Activated naive CD8-positive, alpha-beta T cell treated with anti-CD3 and anti-CD28 coated beads, Interleukin-2, amount 50 U/mL, for 24 hours (primary cell): ENCODE results near the gene TF.
"Not testable (repeated sequence)": the region's sequence is repeated elsewhere in the genome, so short reads cannot be mapped to it uniquely, and the experiment has no call there.

Source experiments
- ATAC-seq: fragments of 150-1000 bp; cut with Tn5 transposase; one replicate; pipeline ENCODE4 v1.10.0; 2021
- DNase-seq: peaks from one replicate; pipeline ENCODE4 v3.0.0; 2021
- H3K27ac Mint-ChIP-seq: one replicate; pipeline ENCODE4 v1.8.0; 2021; ENCODE audit warnings: mild to moderate bottlenecking, mixed read lengths
- H3K27me3 Mint-ChIP-seq: one replicate; pipeline ENCODE4 v1.8.0; 2021; ENCODE audit warnings: mixed read lengths
- H3K36me3 Mint-ChIP-seq: one replicate; pipeline ENCODE4 v1.8.0; 2021; ENCODE audit warnings: low read depth, mixed read lengths
- H3K4me1 Mint-ChIP-seq: one replicate; pipeline ENCODE4 v1.8.0; 2021; ENCODE audit warnings: mixed read lengths
- H3K4me3 Mint-ChIP-seq: one replicate; pipeline ENCODE4 v1.8.0; 2021; ENCODE audit warnings: mild to moderate bottlenecking, moderate library complexity, mixed read lengths
- H3K9me3 Mint-ChIP-seq: one replicate; pipeline ENCODE4 v1.8.0; 2021; ENCODE audit warnings: mixed read lengths

The TF gene

GRCh38 chr3:133732231-133732630 is 14.0 kb upstream of the TF start:
- not testable (repeated sequence) for H3K4me3 Mint-ChIP-seq, DNase-seq, H3K9me3 Mint-ChIP-seq, H3K27ac Mint-ChIP-seq, H3K36me3 Mint-ChIP-seq, H3K4me1 Mint-ChIP-seq, ATAC-seq
- H3K27me3 Mint-ChIP-seq = peaks cover 31% of the 10 kb centered on the region

GRCh38 chr3:133733226-133733625 is 13.0 kb upstream of the TF start:
- H3K9me3 Mint-ChIP-seq = peaks cover 6% of the 10 kb centered on the region
- no peak for DNase-seq
- ATAC-seq = no peak
- peaks cover 3% of the 10 kb centered on the region for H3K36me3 Mint-ChIP-seq
- H3K27me3 Mint-ChIP-seq = peaks cover 29% of the 10 kb centered on the region
- no peaks in the 10 kb centered on the region for H3K4me1 Mint-ChIP-seq
- H3K4me3 Mint-ChIP-seq = no peak overlapping the region
- H3K27ac Mint-ChIP-seq = no peak overlapping the region

DNA sequence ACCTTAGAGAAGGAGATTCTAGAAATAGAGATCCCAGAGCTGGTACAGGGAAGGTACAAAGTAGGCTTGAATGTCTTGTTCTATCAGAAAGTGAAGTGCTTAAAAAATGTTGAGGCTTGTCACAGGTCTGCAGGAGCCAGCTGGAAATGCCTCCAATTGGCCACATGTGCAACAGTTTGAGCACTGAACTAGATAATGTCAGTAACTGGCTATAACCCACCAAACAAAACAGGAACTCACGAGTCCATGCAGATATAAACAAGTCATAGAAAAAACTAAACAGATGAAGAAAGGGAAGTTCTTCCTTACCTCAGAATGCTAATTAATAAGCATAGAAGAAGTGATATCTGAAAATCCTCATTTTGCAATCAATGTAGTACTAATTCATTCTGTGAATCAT is 11.9 kb upstream of the TF start:
- Mint-ChIP-seq H3K4me1 (no peaks in the 10 kb centered on the region), H3K9me3 (peaks cover 9% of the 10 kb centered on the region), H3K36me3 (peaks cover 3% of the 10 kb centered on the region), H3K27me3 (peaks cover 29% of the 10 kb centered on the region), H3K27ac (no peak overlapping the region), H3K4me3 (no peak overlapping the region)
- no peak for DNase-seq
- ATAC-seq = no peak

DNA sequence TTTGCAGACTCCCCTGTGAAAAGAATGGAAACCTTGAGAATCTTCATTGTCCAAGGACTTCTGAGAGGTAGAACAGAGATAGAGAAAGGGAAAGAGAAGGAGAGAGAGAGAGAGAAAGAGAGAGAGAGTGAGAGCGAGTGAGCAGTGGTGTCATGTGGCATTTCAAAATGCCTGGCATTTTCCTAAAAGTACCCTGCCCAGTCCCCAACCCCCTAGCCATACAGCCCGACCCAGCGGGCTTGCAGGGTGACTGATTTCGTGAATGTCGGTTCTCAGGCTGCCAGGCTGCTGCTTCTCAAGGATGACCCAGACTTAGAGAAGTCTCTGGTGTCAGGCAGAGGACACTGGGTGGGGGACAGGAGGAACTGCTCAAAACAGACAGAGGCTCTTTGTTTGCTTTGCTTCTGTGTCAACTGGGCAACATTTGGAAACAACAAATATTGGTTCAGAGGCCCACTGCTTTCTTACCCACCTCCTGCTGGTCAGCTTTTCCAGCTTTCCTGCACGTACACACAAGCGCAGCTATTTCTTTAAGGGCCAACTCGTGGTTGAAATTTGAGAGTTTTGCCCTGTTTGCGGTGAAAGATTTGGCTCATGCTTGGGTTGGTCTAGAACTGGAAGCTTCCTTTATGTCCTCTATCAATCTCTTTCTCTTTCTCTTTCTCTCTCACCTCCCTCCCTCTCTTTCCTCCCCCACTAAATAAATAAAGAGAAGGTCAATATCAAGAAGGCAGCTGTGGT is 3.7 kb upstream of the TF start:
- no peak overlapping the region for H3K27ac Mint-ChIP-seq
- no peak overlapping the region for H3K4me3 Mint-ChIP-seq
- ATAC-seq (no peak), DNase-seq (no peak)
- no peaks in the 10 kb centered on the region for H3K36me3 Mint-ChIP-seq
- peaks cover 2% of the 10 kb centered on the region for H3K4me1 Mint-ChIP-seq
- peaks cover 4% of the 10 kb centered on the region for H3K9me3 Mint-ChIP-seq
- peaks cover 31% of the 10 kb centered on the region for H3K27me3 Mint-ChIP-seq

DNA sequence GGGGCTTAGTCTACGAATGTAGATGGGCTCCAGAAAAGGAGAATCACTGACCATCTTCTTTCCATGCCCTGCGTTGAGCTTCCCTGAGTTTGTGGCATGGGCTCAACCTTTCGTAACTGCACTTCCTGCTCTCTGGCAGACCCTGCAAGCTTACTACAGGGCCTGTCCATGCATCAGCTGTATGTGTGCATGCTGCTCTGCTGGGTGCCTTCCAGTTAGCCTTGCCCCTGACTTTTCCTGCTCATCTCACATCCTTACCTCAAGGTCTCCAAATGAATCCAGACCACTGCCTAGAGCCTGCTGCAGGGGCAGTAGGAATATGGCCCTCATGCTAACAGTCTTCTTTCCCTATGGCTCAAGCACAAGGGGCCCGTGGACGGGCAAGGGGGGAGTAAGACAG is 2.0 kb upstream of the TF start:
- H3K36me3 Mint-ChIP-seq = no peaks in the 10 kb centered on the region
- H3K27me3 Mint-ChIP-seq = peaks cover 36% of the 10 kb centered on the region
- peaks cover 2% of the 10 kb centered on the region for H3K9me3 Mint-ChIP-seq
- H3K4me3 Mint-ChIP-seq = no peak overlapping the region
- DNase-seq (no peak), ATAC-seq (no peak)
- H3K27ac Mint-ChIP-seq = no peak overlapping the region
- peaks cover 2% of the 10 kb centered on the region for H3K4me1 Mint-ChIP-seq

DNA sequence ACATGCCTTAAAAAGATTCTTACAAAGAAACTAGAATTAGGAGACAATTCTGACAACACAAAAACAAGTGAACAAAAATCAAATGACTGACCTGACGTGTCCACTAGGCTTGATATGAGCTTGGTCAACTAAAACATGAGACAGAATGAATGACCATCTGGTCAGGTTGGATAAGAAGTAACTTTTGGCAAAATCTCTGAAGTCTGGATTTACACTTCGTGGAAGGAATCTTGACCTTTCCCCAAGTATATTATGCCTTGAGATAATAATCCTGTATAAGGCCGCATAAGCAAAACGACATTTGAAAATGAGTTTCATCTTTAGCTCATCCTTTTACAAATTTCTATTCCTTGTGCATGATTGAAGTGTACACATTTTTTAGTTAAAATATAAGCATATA is 1.1 kb upstream of the TF start:
- DNase-seq = no peak
- Mint-ChIP-seq H3K27me3 (peaks cover 41% of the 10 kb centered on the region), H3K36me3 (no peaks in the 10 kb centered on the region), H3K4me1 (peaks cover 2% of the 10 kb centered on the region), H3K27ac (no peak overlapping the region), H3K9me3 (no peaks in the 10 kb centered on the region), H3K4me3 (no peak overlapping the region)
- ATAC-seq = no peak

DNA sequence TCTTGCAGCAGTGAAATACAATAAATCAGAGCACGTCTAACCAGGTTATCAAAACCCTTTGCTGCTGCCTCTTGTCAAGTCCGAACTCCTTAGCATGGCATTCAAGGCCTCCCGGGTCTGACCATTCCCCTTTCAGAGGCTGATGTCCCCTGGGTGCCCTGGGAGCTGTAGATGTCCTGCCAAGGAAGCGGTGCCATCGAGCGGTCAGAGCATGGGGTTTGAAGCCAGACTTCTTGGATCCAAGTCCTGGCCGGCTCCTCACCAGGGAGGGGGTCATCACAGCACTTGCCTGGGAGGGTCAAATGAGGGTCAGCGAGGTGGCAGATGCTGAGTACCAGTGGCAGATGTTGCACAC is 496 bp downstream of the TF start:
- DNase-seq (no peak), ATAC-seq (no peak)
- Mint-ChIP-seq H3K27ac (no peak overlapping the region), H3K4me3 (no peak overlapping the region), H3K4me1 (peaks cover 2% of the 10 kb centered on the region), H3K9me3 (no peaks in the 10 kb centered on the region), H3K27me3 (peaks cover 43% of the 10 kb centered on the region), H3K36me3 (no peaks in the 10 kb centered on the region)

DNA sequence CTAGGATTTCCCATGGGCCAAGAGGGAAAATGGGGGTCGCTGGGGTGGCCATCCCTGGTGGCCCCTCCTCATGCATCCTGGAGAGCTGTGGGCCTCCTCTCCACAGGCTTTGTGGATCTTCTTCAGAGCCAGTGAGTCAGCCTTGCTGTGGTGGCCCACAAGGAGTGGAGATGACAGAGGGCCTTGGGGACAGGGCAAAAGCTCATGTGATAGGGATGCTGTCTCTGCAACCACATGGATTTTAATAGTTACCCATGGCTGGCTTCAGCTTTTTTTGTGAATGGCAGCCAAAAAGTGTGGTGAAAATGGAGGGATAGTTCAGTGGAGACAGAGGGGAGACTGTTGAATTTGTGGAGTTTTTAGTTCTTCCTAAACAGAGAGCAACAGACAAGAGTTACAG is 1.2 kb downstream of the TF start:
- H3K9me3 Mint-ChIP-seq = no peaks in the 10 kb centered on the region
- DNase-seq (no peak), ATAC-seq (no peak)
- H3K36me3 Mint-ChIP-seq = no peaks in the 10 kb centered on the region
- H3K4me3 Mint-ChIP-seq = no peak overlapping the region
- H3K27ac Mint-ChIP-seq = no peak overlapping the region
- H3K4me1 Mint-ChIP-seq = peaks cover 2% of the 10 kb centered on the region
- peaks cover 40% of the 10 kb centered on the region for H3K27me3 Mint-ChIP-seq

GRCh38 chr3:133747907-133748639 is 1.9 kb downstream of the TF start:
- Mint-ChIP-seq H3K27me3 (peaks cover 37% of the 10 kb centered on the region), H3K36me3 (no peaks in the 10 kb centered on the region), H3K4me3 (no peak overlapping the region), H3K27ac (no peak overlapping the region), H3K4me1 (peaks cover 2% of the 10 kb centered on the region), H3K9me3 (no peaks in the 10 kb centered on the region)
- ATAC-seq (no peak), DNase-seq (no peak)

- DNase-seq (no peak), ATAC-seq (no peak)
- no peaks in the 10 kb centered on the region for H3K9me3 Mint-ChIP-seq
- peaks cover 34% of the 10 kb centered on the region for H3K27me3 Mint-ChIP-seq
- H3K4me3 Mint-ChIP-seq = no peak overlapping the region
- no peaks in the 10 kb centered on the region for H3K36me3 Mint-ChIP-seq
- H3K27ac Mint-ChIP-seq = no peak overlapping the region
- H3K4me1 Mint-ChIP-seq = peaks cover 2% of the 10 kb centered on the region
Observed at GRCh38 chr3:133749427-133750258, 3.5 kb downstream of the TF start.

DNA sequence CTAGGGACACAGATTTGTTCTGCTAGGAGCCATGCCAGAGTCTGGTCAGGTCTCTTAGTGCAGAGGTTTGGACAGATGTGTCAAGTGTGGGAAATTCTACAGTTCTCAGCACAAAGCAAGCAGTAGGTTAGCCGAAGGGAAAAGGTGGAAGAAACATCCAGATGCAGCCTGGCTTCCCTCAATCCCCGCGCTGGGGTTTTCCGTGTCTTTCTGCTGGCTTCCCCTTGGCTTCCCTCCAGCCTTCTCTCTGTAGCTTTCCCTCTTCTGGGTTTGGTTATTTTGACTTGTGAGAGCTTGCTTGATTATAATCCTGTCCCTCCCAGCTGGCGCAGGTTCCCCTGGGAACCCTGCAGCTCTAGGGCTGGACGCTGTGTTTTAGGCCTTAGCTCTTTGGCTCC is 4.1 kb downstream of the TF start:
- no peaks in the 10 kb centered on the region for H3K36me3 Mint-ChIP-seq
- H3K27me3 Mint-ChIP-seq = peaks cover 28% of the 10 kb centered on the region
- peaks cover 2% of the 10 kb centered on the region for H3K4me1 Mint-ChIP-seq
- H3K9me3 Mint-ChIP-seq = no peaks in the 10 kb centered on the region
- no peak overlapping the region for H3K27ac Mint-ChIP-seq
- DNase-seq (no peak), ATAC-seq (no peak)
- no peak overlapping the region for H3K4me3 Mint-ChIP-seq

DNA sequence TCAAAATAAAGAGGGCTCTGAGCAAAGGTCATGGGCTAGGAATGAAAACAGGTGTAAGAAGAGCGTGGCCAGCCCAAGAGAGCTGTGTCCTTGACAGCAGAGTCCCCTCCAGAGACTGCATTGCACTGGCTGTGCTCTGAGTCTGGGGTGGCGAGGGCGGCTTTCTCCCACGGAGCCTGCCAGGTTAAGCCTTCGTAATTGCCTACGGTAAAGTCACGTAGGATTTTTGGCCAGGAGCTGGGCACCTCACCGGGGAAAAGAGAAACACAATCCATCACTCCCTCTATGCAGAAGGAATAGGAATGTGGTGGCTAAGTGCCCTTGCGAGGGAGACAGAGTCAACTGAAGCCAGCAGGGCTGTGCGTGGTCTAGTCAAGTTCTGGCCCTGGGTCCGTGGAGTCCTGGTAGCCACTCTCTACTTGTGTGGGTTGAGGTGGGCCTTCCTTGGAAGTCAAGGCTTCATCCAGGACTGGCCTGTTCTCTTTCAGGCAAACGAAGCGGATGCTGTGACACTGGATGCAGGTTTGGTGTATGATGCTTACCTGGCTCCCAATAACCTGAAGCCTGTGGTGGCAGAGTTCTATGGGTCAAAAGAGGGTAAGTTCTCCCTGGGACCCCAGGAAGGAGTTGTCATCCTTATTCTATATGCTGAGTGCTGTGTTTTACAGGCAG is 7.0 kb downstream of the TF start:
- Mint-ChIP-seq H3K9me3 (no peaks in the 10 kb centered on the region), H3K27me3 (peaks cover 9% of the 10 kb centered on the region), H3K36me3 (no peaks in the 10 kb centered on the region), H3K4me3 (no peak overlapping the region), H3K27ac (no peak overlapping the region), H3K4me1 (no peaks in the 10 kb centered on the region)
- DNase-seq (no peak), ATAC-seq (no peak)

DNA sequence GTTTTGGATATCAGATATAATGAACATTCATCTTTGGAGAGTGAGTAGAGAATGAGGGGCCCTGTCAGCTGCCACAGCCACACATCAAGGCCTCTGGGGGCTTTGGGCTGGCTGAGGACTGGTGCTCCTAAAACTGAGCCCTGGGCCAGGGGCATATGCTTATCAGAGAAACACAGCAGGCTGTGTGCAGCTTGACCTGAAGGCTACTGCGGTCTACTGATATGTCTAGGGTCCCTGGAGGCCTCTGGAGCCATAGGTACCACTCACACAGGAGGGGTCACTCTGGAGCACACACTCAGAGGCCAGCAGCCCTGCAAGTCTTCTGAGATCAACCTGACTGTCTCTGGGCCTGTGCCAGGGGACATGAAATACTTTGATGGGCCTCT is 7.6 kb downstream of the TF start:
- no peaks in the 10 kb centered on the region for H3K9me3 Mint-ChIP-seq
- no peaks in the 10 kb centered on the region for H3K4me1 Mint-ChIP-seq
- H3K27me3 Mint-ChIP-seq = peaks cover 7% of the 10 kb centered on the region
- DNase-seq (no peak), ATAC-seq (no peak)
- H3K36me3 Mint-ChIP-seq = no peaks in the 10 kb centered on the region
- no peak overlapping the region for H3K27ac Mint-ChIP-seq
- no peak overlapping the region for H3K4me3 Mint-ChIP-seq

DNA sequence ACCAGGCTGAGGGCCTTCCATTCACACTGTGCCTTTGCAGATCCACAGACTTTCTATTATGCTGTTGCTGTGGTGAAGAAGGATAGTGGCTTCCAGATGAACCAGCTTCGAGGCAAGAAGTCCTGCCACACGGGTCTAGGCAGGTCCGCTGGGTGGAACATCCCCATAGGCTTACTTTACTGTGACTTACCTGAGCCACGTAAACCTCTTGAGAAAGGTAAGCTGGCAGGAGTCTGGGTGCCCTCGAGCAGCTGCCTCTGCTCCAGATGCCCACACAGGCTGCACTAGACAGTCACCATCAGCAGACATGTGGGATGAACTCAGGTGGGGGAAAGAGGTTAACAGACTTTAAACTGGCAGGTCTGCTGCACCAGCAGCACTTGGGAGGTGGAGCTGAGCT is 8.3 kb downstream of the TF start:
- H3K27ac Mint-ChIP-seq = no peak overlapping the region
- no peaks in the 10 kb centered on the region for H3K9me3 Mint-ChIP-seq
- DNase-seq (no peak), ATAC-seq (no peak)
- H3K4me1 Mint-ChIP-seq = no peaks in the 10 kb centered on the region
- H3K36me3 Mint-ChIP-seq = no peaks in the 10 kb centered on the region
- H3K27me3 Mint-ChIP-seq = peaks cover 6% of the 10 kb centered on the region
- no peak overlapping the region for H3K4me3 Mint-ChIP-seq
